Astrocyte (in vitro differentiated cells and primary cell): ENCODE measurements around the gene CD99L2. TPM values are rescaled to one million over a fixed set of nuclear protein-coding genes. Genes with fewer than 3 reads are reported as not detected.

ENCODE experiments used
- DNase-seq: peaks from one replicate; pipeline ENCODE4 v3.0.0-alpha.2; 2010; ENCODE audit warnings: low read depth
- FAIRE-seq: peaks from 2 replicates; lab custom pipeline; 2011; peaks lifted over from hg19 to GRCh38; lab: Jason Lieb, UNC
- H2AFZ ChIP-seq: 2 replicates; pipeline ENCODE4 v1.6.0; 2012; ENCODE audit warnings: low read depth, low read length, inconsistent platforms
- H3K27ac ChIP-seq: 2 replicates; pipeline ENCODE4 v1.5.1; 2011; ENCODE audit warnings: low read depth, low read length, inconsistent platforms
- H3K27me3 ChIP-seq: 2 replicates; pipeline ENCODE4 v1.6.0; 2011; ENCODE audit warnings: low read length, inconsistent platforms; ENCODE audit not compliant: insufficient read depth
- H3K36me3 ChIP-seq: 2 replicates; pipeline ENCODE4 v1.5.1; 2011; ENCODE audit warnings: low read length, inconsistent platforms; ENCODE audit not compliant: insufficient read depth
- H3K4me1 ChIP-seq: 2 replicates; pipeline ENCODE4 v1.5.1; 2011; ENCODE audit warnings: low read length, inconsistent platforms; ENCODE audit not compliant: insufficient read depth
- H3K4me2 ChIP-seq: 2 replicates; pipeline ENCODE4 v1.6.0; 2012; ENCODE audit warnings: low read length, inconsistent platforms
- H3K4me3 ChIP-seq: 2 replicates; pipeline ENCODE4 v1.5.1; 2011; ENCODE audit warnings: low read depth, mild to moderate bottlenecking, low read length, inconsistent platforms; ENCODE audit not compliant: insufficient read depth
- H3K79me2 ChIP-seq: 2 replicates; pipeline ENCODE4 v1.6.0; 2012; ENCODE audit warnings: mild to moderate bottlenecking, low read length, inconsistent platforms; ENCODE audit not compliant: insufficient read depth
- H3K9ac ChIP-seq: 2 replicates; pipeline ENCODE4 v1.6.0; 2012; ENCODE audit warnings: mild to moderate bottlenecking, low read length, inconsistent platforms
- H3K9me3 ChIP-seq: 2 replicates; pipeline ENCODE4 v1.5.1; 2012; ENCODE audit warnings: low read depth, mild to moderate bottlenecking, low read length, inconsistent platforms; ENCODE audit not compliant: insufficient read depth
- H4K20me1 ChIP-seq: 2 replicates; pipeline ENCODE4 v1.6.0; 2012; ENCODE audit warnings: low read length, inconsistent platforms; ENCODE audit not compliant: insufficient read depth
- H3K27ac Mint-ChIP-seq: one replicate; pipeline ENCODE4 v1.8.0; 2021; ENCODE audit warnings: mild to moderate bottlenecking, mixed read lengths; ENCODE audit not compliant: unreplicated experiment
- H3K27me3 Mint-ChIP-seq: one replicate; pipeline ENCODE4 v1.8.0; 2021; ENCODE audit warnings: low read depth, mixed read lengths; ENCODE audit not compliant: unreplicated experiment
- H3K36me3 Mint-ChIP-seq: one replicate; pipeline ENCODE4 v1.8.0; 2021; ENCODE audit warnings: low read depth, mixed read lengths; ENCODE audit not compliant: unreplicated experiment
- H3K4me1 Mint-ChIP-seq: one replicate; pipeline ENCODE4 v1.8.0; 2021; ENCODE audit warnings: low read depth, mixed read lengths; ENCODE audit not compliant: unreplicated experiment
- H3K4me3 Mint-ChIP-seq: one replicate; pipeline ENCODE4 v1.8.0; 2021; ENCODE audit warnings: mild to moderate bottlenecking, moderate library complexity, mixed read lengths; ENCODE audit not compliant: unreplicated experiment
- H3K9me3 Mint-ChIP-seq: one replicate; pipeline ENCODE4 v1.8.0; 2021; ENCODE audit warnings: mild to moderate bottlenecking, mixed read lengths; ENCODE audit not compliant: unreplicated experiment
- EZH2 ChIP-seq: IDR thresholded peaks from 2 replicates; pipeline ENCODE4 v1.6.1; 2012; ENCODE audit warnings: mild to moderate bottlenecking, low read length, inconsistent platforms; ENCODE audit not compliant: insufficient read depth
- total RNA-seq: library from RNA; stranded (reverse); gene quantifications from 2 replicates; pipeline ENCODE4 v1.2.1, GENCODE V29; 2021
- TF ChIP-seq, protein P1 (sequence below): IDR thresholded peaks from 2 replicates; pipeline ENCODE4 v1.5.1; 2011; ENCODE audit warnings: low read depth, mild to moderate bottlenecking, inconsistent platforms, low read length, moderate library complexity; ENCODE audit not compliant: insufficient read depth

The CD99L2 gene
- total RNA-seq, 1 donor from 2014 or later = 38.4 TPM

DNA sequence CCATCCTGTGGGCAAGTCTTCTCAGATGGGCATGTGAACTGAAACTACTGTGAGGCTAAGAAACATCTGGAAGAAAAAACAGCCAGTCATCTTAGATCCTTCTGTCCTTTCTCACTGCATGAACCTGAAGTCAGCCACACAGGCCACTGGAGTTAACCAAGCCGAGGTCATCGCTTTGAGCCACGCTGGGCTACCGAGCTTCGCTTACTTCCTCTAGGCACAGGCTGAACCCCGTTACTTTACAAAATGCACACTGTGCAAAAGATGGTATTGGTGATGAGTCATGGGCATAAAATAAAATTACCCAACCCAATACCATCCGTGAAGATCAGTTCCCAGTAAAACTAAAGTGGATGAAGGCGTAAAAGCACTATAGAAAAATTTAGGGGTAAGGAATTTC lies 119.1 kb downstream of the CD99L2 start:
- Mint-ChIP-seq H3K9me3 (no peaks in the 10 kb centered on the region), H3K27me3 (no peaks in the 10 kb centered on the region), H3K4me3 (no peak overlapping the region), H3K4me1 (no peaks in the 10 kb centered on the region), H3K36me3 (peaks cover 6% of the 10 kb centered on the region), H3K27ac (no peak overlapping the region)
- Histone ChIP-seq H2AFZ (no peak overlapping the region), H3K36me3 (no peaks in the 10 kb centered on the region), H3K4me1 (no peaks in the 10 kb centered on the region), H3K9ac (no peak overlapping the region), H3K9me3 (no peaks in the 10 kb centered on the region), H4K20me1 (no peaks in the 10 kb centered on the region), H3K27me3 (no peaks in the 10 kb centered on the region), H3K4me3 (no peak overlapping the region), H3K27ac (no peak overlapping the region), H3K79me2 (no peaks in the 10 kb centered on the region), H3K4me2 (no peak overlapping the region)
- no peak for TF ChIP-seq EZH2
- TF ChIP-seq, protein P1, sequence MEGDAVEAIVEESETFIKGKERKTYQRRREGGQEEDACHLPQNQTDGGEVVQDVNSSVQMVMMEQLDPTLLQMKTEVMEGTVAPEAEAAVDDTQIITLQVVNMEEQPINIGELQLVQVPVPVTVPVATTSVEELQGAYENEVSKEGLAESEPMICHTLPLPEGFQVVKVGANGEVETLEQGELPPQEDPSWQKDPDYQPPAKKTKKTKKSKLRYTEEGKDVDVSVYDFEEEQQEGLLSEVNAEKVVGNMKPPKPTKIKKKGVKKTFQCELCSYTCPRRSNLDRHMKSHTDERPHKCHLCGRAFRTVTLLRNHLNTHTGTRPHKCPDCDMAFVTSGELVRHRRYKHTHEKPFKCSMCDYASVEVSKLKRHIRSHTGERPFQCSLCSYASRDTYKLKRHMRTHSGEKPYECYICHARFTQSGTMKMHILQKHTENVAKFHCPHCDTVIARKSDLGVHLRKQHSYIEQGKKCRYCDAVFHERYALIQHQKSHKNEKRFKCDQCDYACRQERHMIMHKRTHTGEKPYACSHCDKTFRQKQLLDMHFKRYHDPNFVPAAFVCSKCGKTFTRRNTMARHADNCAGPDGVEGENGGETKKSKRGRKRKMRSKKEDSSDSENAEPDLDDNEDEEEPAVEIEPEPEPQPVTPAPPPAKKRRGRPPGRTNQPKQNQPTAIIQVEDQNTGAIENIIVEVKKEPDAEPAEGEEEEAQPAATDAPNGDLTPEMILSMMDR = no peak
- FAIRE-seq (no peak), DNase-seq (no peak)

DNA sequence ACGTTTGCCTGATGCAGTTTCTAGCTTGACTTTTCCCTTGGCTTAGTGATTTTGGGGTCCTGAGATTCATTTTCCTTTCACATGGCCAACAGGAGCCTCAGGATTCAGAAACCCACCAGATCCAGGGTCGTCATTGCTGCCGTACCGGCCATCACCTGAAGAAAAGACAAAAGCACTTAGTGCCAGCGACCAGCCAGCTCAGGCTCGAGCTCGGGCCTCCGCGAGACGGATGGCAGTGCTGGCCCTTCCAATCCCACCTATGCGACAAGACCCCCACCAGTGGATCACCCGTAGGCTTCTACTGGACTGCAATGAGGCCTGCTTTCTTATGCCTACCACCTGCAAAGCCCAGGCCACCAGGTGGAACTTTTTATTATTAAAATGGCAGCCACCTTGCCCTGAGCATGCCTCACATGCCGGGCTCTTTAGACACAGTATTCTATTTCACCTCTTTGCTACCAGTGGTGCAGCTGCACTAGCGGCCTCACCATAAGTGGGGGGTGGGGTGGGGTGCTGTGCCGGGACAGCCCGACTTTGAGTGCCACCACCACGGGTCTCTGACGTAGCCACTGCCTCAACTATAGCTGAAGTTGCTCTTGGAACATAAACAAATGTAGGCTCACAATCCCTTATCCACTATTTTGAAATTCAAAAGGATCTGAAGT lies 121.0 kb downstream of the CD99L2 start:
- no peak overlapping the region for H3K27ac ChIP-seq
- TF ChIP-seq EZH2 = no peak
- TF ChIP-seq, protein P1 = no peak
- H4K20me1 ChIP-seq = no peaks in the 10 kb centered on the region
- H3K4me3 Mint-ChIP-seq = no peak overlapping the region
- H3K4me1 Mint-ChIP-seq = no peaks in the 10 kb centered on the region
- no peaks in the 10 kb centered on the region for H3K36me3 ChIP-seq
- peaks cover 6% of the 10 kb centered on the region for H3K36me3 Mint-ChIP-seq
- H3K27ac Mint-ChIP-seq = no peak overlapping the region
- no peaks in the 10 kb centered on the region for H3K27me3 ChIP-seq
- no peaks in the 10 kb centered on the region for H3K9me3 Mint-ChIP-seq
- H3K79me2 ChIP-seq = no peaks in the 10 kb centered on the region
- H3K27me3 Mint-ChIP-seq = no peaks in the 10 kb centered on the region
- no peaks in the 10 kb centered on the region for H3K4me1 ChIP-seq
- H3K9me3 ChIP-seq = no peaks in the 10 kb centered on the region
- no peak overlapping the region for H3K4me2 ChIP-seq
- H3K9ac ChIP-seq = no peak overlapping the region
- no peak for FAIRE-seq
- no peak overlapping the region for H2AFZ ChIP-seq
- no peak for DNase-seq
- no peak overlapping the region for H3K4me3 ChIP-seq
